Gastroesophageal sphincter (tissue), 4 donors: ENCODE measurements around the gene ELL. TPM values are rescaled to one million over a fixed set of nuclear protein-coding genes. Genes with fewer than 3 reads are reported as not detected.

Source experiments
- ATAC-seq: fragments of 150-250 bp; one replicate; pipeline ENCODE4 v1.9.1; 2016; ENCODE audit warnings: mild to moderate bottlenecking, moderate library complexity
- H3K27ac ChIP-seq, 4 donors: fragments of 200-600 bp; sonication (generic) in 3 of 4; 1 replicate in 3 of 4; 2 replicates in 1 of 4; pipeline ENCODE4 v1.5.1; 2016 to 2019
- H3K27me3 ChIP-seq: fragments of 200-600 bp; sonication (generic); one replicate; pipeline ENCODE4 v1.5.1; 2019
- H3K36me3 ChIP-seq, 2 donors: fragments of 200-600 bp; sonication (generic); one replicate each; pipeline ENCODE4 v1.5.1; 2019; ENCODE audit warnings: control low read depth in 1 of 2
- H3K4me1 ChIP-seq, 3 donors: fragments of 200-600 bp; sonication (generic); 1 replicate in 2 of 3; 2 replicates in 1 of 3; pipeline ENCODE4 v1.5.1; 2016 to 2019; ENCODE audit warnings: control low read depth in 2 of 3
- H3K4me3 ChIP-seq, 2 donors: fragments of 200-600 bp; sonication (generic); one replicate each; pipeline ENCODE4 v1.5.1; 2019; ENCODE audit warnings: mild to moderate bottlenecking in 1 of 2, moderate library complexity in 1 of 2
- H3K9me3 ChIP-seq, 3 donors: fragments of 200-600 bp; sonication (generic); one replicate each; pipeline ENCODE4 v1.5.1; 2017 to 2019; ENCODE audit warnings: control low read depth in 2 of 3
- CTCF ChIP-seq, 4 experiments: fragments of 200-600 bp in 2 of 4; fragments of 450-650 bp in 2 of 4; sonication (generic) in 1 of 4; IDR thresholded peaks; one replicate each; pipeline ENCODE4 v1.5.1; 2017 to 2019; ENCODE audit warnings: antibody characterized with exemption in 4 of 4, mild to moderate bottlenecking in 2 of 4, moderate library complexity in 2 of 4
- EP300 ChIP-seq: sonication (generic); formaldehyde crosslinking; IDR thresholded peaks from one replicate; pipeline ENCODE4 v1.6.1; 2017; ENCODE audit warnings: antibody characterized with exemption, mild to moderate bottlenecking
- POLR2A ChIP-seq, 2 donors: fragments of 450-650 bp; IDR thresholded peaks; one replicate each; pipeline ENCODE4 v1.6.1; 2017; ENCODE audit warnings: antibody characterized with exemption in 2 of 2, mild to moderate bottlenecking in 2 of 2, moderate library complexity in 1 of 2
- POLR2AphosphoS5 ChIP-seq: sonication (generic); formaldehyde crosslinking; IDR thresholded peaks from one replicate; pipeline ENCODE4 v1.6.1; 2017; ENCODE audit warnings: antibody characterized with exemption
- WGBS, 2 donors: methylation state at CpG; one replicate each; pipeline ENCODE4 v1.1.5; 2018; ENCODE audit warnings: low coverage in 1 of 2; 5-methylcytosine and 5-hydroxymethylcytosine counted together
- total RNA-seq, 4 donors: library from RNA; depleted of rRNA; stranded (reverse); fragments of >200 nt; gene quantifications; one replicate each; pipeline ENCODE4 v1.1.0, GENCODE V29; 2016

Gene ELL
- total RNA-seq, 4 donors from 2014 or later, result 12.5 to 19.0 (median 14.7) TPM

GRCh38 chr19:18422530-18423191 is 99.2 kb downstream of the ELL start:
- H3K4me3 ChIP-seq, result no peak overlapping the region
- no peaks in the 10 kb centered on the region for H3K27me3 ChIP-seq
- H3K27ac ChIP-seq, result peak overlapping the region in 2 of 4 donors; percentile 84 to 86
- no peak for ATAC-seq
- no peaks in the 10 kb centered on the region for H3K9me3 ChIP-seq
- H3K4me1 ChIP-seq, result peaks cover 0 to 96% (median 54%) of the 10 kb centered on the region in 3 donors
- 83% methylated on average over 2 of the region's 14 CpGs; no CpG with 5 or more reads in 1 of the 2 donors for WGBS, 2 donors
- peaks cover 0 to 7% of the 10 kb centered on the region in 2 donors for H3K36me3 ChIP-seq
- no peak for TF ChIP-seq CTCF (IDR thresholded peaks at IDR 0.05)

- Histone ChIP-seq H3K9me3 (no peaks in the 10 kb centered on the region), H3K27me3 (no peaks in the 10 kb centered on the region), H3K36me3 (no peaks in the 10 kb centered on the region), H3K27ac (peak overlapping the region in 3 of 4 donors; percentile 87 to 93 (median 92)), H3K4me1 (peaks cover 0 to 96% (median 62%) of the 10 kb centered on the region in 3 donors), H3K4me3 (no peak overlapping the region)
- WGBS, 2 donors, result 85 to 88% methylated on average over 4 to 6 of the region's 12 CpGs
- TF ChIP-seq POLR2AphosphoS5 (no peak), POLR2A (IDR thresholded peaks at IDR 0.05) (no peak), EP300 (no peak), CTCF (IDR thresholded peaks at IDR 0.05) (no peak)
- no peak for ATAC-seq
Observed at GRCh38 chr19:18421371-18421959, 100.4 kb downstream of the ELL start.

GRCh38 chr19:18420930-18421329 is 100.9 kb downstream of the ELL start:
- peak overlapping the region in 3 of 4 donors; percentile 87 to 93 (median 92) for H3K27ac ChIP-seq
- no peaks in the 10 kb centered on the region for H3K9me3 ChIP-seq
- no peak for ATAC-seq

GRCh38 chr19:18419699-18420460 is 102.0 kb downstream of the ELL start:
- peak overlapping the region; percentile 17 to 93 (median 90) for H3K27ac ChIP-seq
- H3K4me3 ChIP-seq, result peak overlapping the region; percentile 43 to 82
- H3K9me3 ChIP-seq, result no peaks in the 10 kb centered on the region
- no peak for ATAC-seq
- no CpG with 5 or more reads among the region's 97 CpGs for whole genome bisulfite sequencing, 2 donors
- H3K36me3 ChIP-seq, result no peaks in the 10 kb centered on the region
- H3K4me1 ChIP-seq, result peaks cover 0 to 96% (median 62%) of the 10 kb centered on the region in 3 donors
- TF ChIP-seq POLR2AphosphoS5 (no peak), EP300 (no peak), POLR2A (IDR thresholded peaks at IDR 0.05) (no peak), CTCF (IDR thresholded peaks at IDR 0.05) (no peak)
- H3K27me3 ChIP-seq, result no peaks in the 10 kb centered on the region

More at GRCh38 chr19:18420930-18421329, 100.9 kb downstream of the ELL start:
- Histone ChIP-seq H3K4me1 (peaks cover 0 to 96% (median 63%) of the 10 kb centered on the region in 3 donors), H3K4me3 (peak overlapping the region in 1 of 2 donors; percentile 82), H3K36me3 (no peaks in the 10 kb centered on the region), H3K27me3 (no peaks in the 10 kb centered on the region)
- no peak for TF ChIP-seq POLR2AphosphoS5
- TF ChIP-seq CTCF (IDR thresholded peaks at IDR 0.05), result no peak
- TF ChIP-seq EP300, result no peak
- no peak for TF ChIP-seq POLR2A (IDR thresholded peaks at IDR 0.05)
- WGBS, 2 donors, result 57% methylated on average over 1 of the region's 2 CpGs; no CpG with 5 or more reads in 1 of the 2 donors
